GM12878 (cell line): Measurements from ENCODE around the gene ACTL8. TPM values are rescaled to one million over a fixed set of nuclear protein-coding genes. Genes with fewer than 3 reads are reported as not detected.

ENCODE experiments used
- EED ChIP-seq: sonication (generic); IDR thresholded peaks from 2 replicates; pipeline ENCODE4 v1.6.1; 2016; ENCODE audit warnings: antibody characterized with exemption, low read depth
- PKNOX1 ChIP-seq: fragments of 450-650 bp; IDR thresholded peaks from 2 replicates; pipeline ENCODE4 v1.6.1; 2016; ENCODE audit warnings: mild to moderate bottlenecking
- REST ChIP-seq: IDR thresholded peaks from 2 replicates; pipeline ENCODE4 v1.6.1; 2012; ENCODE audit warnings: mild to moderate bottlenecking, low read depth, low read length
- SIX5 ChIP-seq: IDR thresholded peaks from 2 replicates; pipeline ENCODE4 v1.6.1; 2011; ENCODE audit warnings: mild to moderate bottlenecking, low read depth, low read length, moderate library complexity; ENCODE audit not compliant: severe bottlenecking
- ZBTB33 ChIP-seq: fragments of 450-650 bp; IDR thresholded peaks from 2 replicates; pipeline ENCODE4 v1.6.1; 2017; ENCODE audit warnings: mild to moderate bottlenecking
- polyA plus RNA-seq, 11 experiments: library from polyadenylated mRNA; depleted of rRNA in 4 of 11; unstranded in 6 of 11; stranded (reverse) in 5 of 11; fragments of >200 nt; fragmentation: Nextera tagmentation in 4 of 11; fragmentation: Illumina TruSeq in 1 of 11; extraction: Ambion mirVana in 4 of 11; extraction: Trizol in 1 of 11; gene quantifications; 1 replicate in 1 of 11; 2 replicates in 10 of 11; pipeline versions ENCODE4 v1.2.1 to v1.2.3, GENCODE V29; 2011 to 2016; ENCODE audit warnings: inconsistent platforms in 2 of 11, missing spikeins in 2 of 11, low read depth in 1 of 11
- total RNA-seq, 4 experiments: library from RNA; depleted of rRNA in 3 of 4; stranded (reverse); fragments of >200 nt in 3 of 4; fragmentation: Illumina TruSeq in 1 of 4; extraction: Trizol in 1 of 4; gene quantifications; 2 replicates each; pipeline versions ENCODE4 v1.2.1 to v1.2.3, GENCODE V29; 2013 to 2021

Gene ACTL8
- total and polyA plus RNA-seq, 10 of the 15 experiments (the other 5 are each of a cell fraction or from before 2014, with no cell fraction given), result 0.05 to 0.27 TPM; not detected in 8

GRCh38 chr1:17768651-17769241 is 13.6 kb downstream of the ACTL8 start (continued):
- TF ChIP-seq ZBTB33 (no peak), PKNOX1 (no peak), REST (no peak), EED (no peak), SIX5 (no peak)
- TF ChIP-seq, all 136 proteins: peak for 0
